HG02623 (cell line): ENCODE results near the gene GMDS.

Source experiments
- ATAC-seq: cut with Tn5 transposase; IDR thresholded peaks from one replicate; pipeline ENCODE4 v1.9.1; 2021; ENCODE audit warnings: moderate library complexity; ENCODE audit not compliant: unreplicated experiment

Gene GMDS

GRCh38 chr6:1870932-1871331 lies 374.5 kb downstream of the GMDS start:
- ATAC-seq: no peak

GRCh38 chr6:1870251-1870650 lies 375.2 kb downstream of the GMDS start:
- no peak for ATAC-seq

- no peak for ATAC-seq
Measured at GRCh38 chr6:1869769-1870168, 375.6 kb downstream of the GMDS start.

GRCh38 chr6:1869308-1869707 lies 376.1 kb downstream of the GMDS start:
- no peak for ATAC-seq

GRCh38 chr6:1868561-1869261 lies 376.7 kb downstream of the GMDS start:
- peak; percentile 82 for ATAC-seq

GRCh38 chr6:1867197-1867596 lies 378.2 kb downstream of the GMDS start:
- ATAC-seq: no peak

- no peak for ATAC-seq
Measured at GRCh38 chr6:1865585-1865984, 379.8 kb downstream of the GMDS start.

GRCh38 chr6:1864496-1864895 lies 380.9 kb downstream of the GMDS start:
- ATAC-seq: no peak

GRCh38 chr6:1862411-1862810 lies 383.0 kb downstream of the GMDS start:
- no peak for ATAC-seq

- ATAC-seq: no peak
Measured at GRCh38 chr6:1860756-1861348, 384.6 kb downstream of the GMDS start.

- no peak for ATAC-seq
Measured at GRCh38 chr6:1858859-1859258, 386.5 kb downstream of the GMDS start.

- no peak for ATAC-seq
Measured at GRCh38 chr6:1858196-1858595, 387.2 kb downstream of the GMDS start.

GRCh38 chr6:1856381-1856780 lies 389.0 kb downstream of the GMDS start:
- ATAC-seq: peak; percentile 73

GRCh38 chr6:1855890-1856289 lies 389.5 kb downstream of the GMDS start:
- ATAC-seq: no peak

GRCh38 chr6:1854296-1854695 lies 391.1 kb downstream of the GMDS start:
- no peak for ATAC-seq

- ATAC-seq: no peak
Measured at GRCh38 chr6:1853761-1854160, 391.6 kb downstream of the GMDS start.

GRCh38 chr6:1851681-1852456 lies 393.5 kb downstream of the GMDS start:
- ATAC-seq: no peak

- no peak for ATAC-seq
Measured at GRCh38 chr6:1850840-1851157, 394.6 kb downstream of the GMDS start.

- no peak for ATAC-seq
Measured at GRCh38 chr6:1850121-1850839, 395.1 kb downstream of the GMDS start.

- no peak for ATAC-seq
Measured at GRCh38 chr6:1849691-1850090, 395.7 kb downstream of the GMDS start.

- ATAC-seq: no peak
Measured at GRCh38 chr6:1848752-1849151, 396.7 kb downstream of the GMDS start.

GRCh38 chr6:1846611-1847010 lies 398.8 kb downstream of the GMDS start:
- ATAC-seq: no peak
